ENCODE measurements around the gene ACOT4. TPM values are rescaled to one million over a fixed set of nuclear protein-coding genes. Genes with fewer than 3 reads are reported as not detected.
"Not testable (repeated sequence)": the region's sequence is repeated elsewhere in the genome, so short reads cannot be mapped to it uniquely, and the experiment has no call there.

Gene ACOT4
- total RNA-seq, 2 experiments from 2014 or later, result 1.0 to 1.2 TPM

GRCh38 chr14:73576391-73576790 is 15.3 kb upstream of the ACOT4 start:
- Mint-ChIP-seq H3K9me3 (no peaks in the 10 kb centered on the region), H3K27ac (no peak overlapping the region), H3K4me1 (ENCODE audit: low read depth) (no peaks in the 10 kb centered on the region), H3K27me3 (no peaks in the 10 kb centered on the region), H3K36me3 (ENCODE audit: low read depth) (peaks cover 44% of the 10 kb centered on the region), H3K4me3 (no peak overlapping the region)
- no peak for ATAC-seq (ENCODE audit: poor library complexity)
- peaks cover 8% of the 10 kb centered on the region for H3K36me3 ChIP-seq (ENCODE audit: insufficient read depth, low read length)
- no peaks in the 10 kb centered on the region for H3K27me3 ChIP-seq (ENCODE audit: control insufficient read depth in 1 of 2, insufficient read depth in 2 of 2, low read length in 2 of 2)
- H3K4me3 ChIP-seq (ENCODE audit: low read length), result no peak overlapping the region
- no peak for DNase-seq
- POLR2A ChIA-PET, result interaction anchor here (0.7 kb wide), 1 partner anchor 52 kb away, joined by 3 read pairs; no protein-coding TSS in a partner anchor
- no peak for TF ChIP-seq CTCF (IDR thresholded peaks at IDR 0.05)
- intact Hi-C loops (cut with DNase I, micrococcal nuclease), result no loop called here
- H3K27ac ChIP-seq (ENCODE audit: low read depth in 1 of 2, low read length in 2 of 2), result no peak overlapping the region
- H3K9me3 ChIP-seq (ENCODE audit: control insufficient read depth in 1 of 2, insufficient read depth in 1 of 2, low read length in 2 of 2), result no peaks in the 10 kb centered on the region
- no peaks in the 10 kb centered on the region for H3K4me1 ChIP-seq (ENCODE audit: insufficient read depth, low read length)
- CTCF ChIA-PET, result no interaction called here

GRCh38 chr14:73577214-73577613 is 14.5 kb upstream of the ACOT4 start:
- H3K4me1 ChIP-seq (ENCODE audit: insufficient read depth, low read length); ATAC-seq (ENCODE audit: poor library complexity); H3K4me3 Mint-ChIP-seq; H3K4me3 ChIP-seq (ENCODE audit: low read length); H3K27me3 ChIP-seq (ENCODE audit: control insufficient read depth in 1 of 2, insufficient read depth in 2 of 2, low read length in 2 of 2); H3K36me3 ChIP-seq (ENCODE audit: insufficient read depth, low read length); DNase-seq; POLR2A ChIA-PET; H3K9me3 Mint-ChIP-seq; H3K27me3 Mint-ChIP-seq; H3K4me1 Mint-ChIP-seq (ENCODE audit: low read depth); H3K27ac ChIP-seq (ENCODE audit: low read depth in 1 of 2, low read length in 2 of 2); H3K9me3 ChIP-seq (ENCODE audit: control insufficient read depth in 1 of 2, insufficient read depth in 1 of 2, low read length in 2 of 2); CTCF ChIA-PET; intact Hi-C loops (cut with DNase I, micrococcal nuclease); H3K27ac Mint-ChIP-seq: not testable (repeated sequence)
- H3K36me3 Mint-ChIP-seq (ENCODE audit: low read depth), result peaks cover 44% of the 10 kb centered on the region

GRCh38 chr14:73582102-73582979 is 9.3 kb upstream of the ACOT4 start:
- H3K4me3 Mint-ChIP-seq; H3K4me1 ChIP-seq (ENCODE audit: insufficient read depth, low read length); H3K36me3 ChIP-seq (ENCODE audit: insufficient read depth, low read length); H3K27me3 Mint-ChIP-seq; intact Hi-C loops (cut with DNase I, micrococcal nuclease); H3K27ac ChIP-seq (ENCODE audit: low read depth in 1 of 2, low read length in 2 of 2); ATAC-seq (ENCODE audit: poor library complexity); DNase-seq; H3K27me3 ChIP-seq (ENCODE audit: control insufficient read depth in 1 of 2, insufficient read depth in 2 of 2, low read length in 2 of 2); POLR2A ChIA-PET; H3K27ac Mint-ChIP-seq; H3K4me3 ChIP-seq (ENCODE audit: low read length); H3K9me3 ChIP-seq (ENCODE audit: control insufficient read depth in 1 of 2, insufficient read depth in 1 of 2, low read length in 2 of 2); H3K9me3 Mint-ChIP-seq; CTCF ChIA-PET; H3K4me1 Mint-ChIP-seq (ENCODE audit: low read depth): not testable (repeated sequence)
- H3K36me3 Mint-ChIP-seq (ENCODE audit: low read depth), result peaks cover 19% of the 10 kb centered on the region

- peaks cover 11% of the 10 kb centered on the region for H3K4me1 ChIP-seq (ENCODE audit: insufficient read depth, low read length)
- no peaks in the 10 kb centered on the region for H3K9me3 ChIP-seq (ENCODE audit: control insufficient read depth in 1 of 2, insufficient read depth in 1 of 2, low read length in 2 of 2)
- H3K27me3 Mint-ChIP-seq, result no peaks in the 10 kb centered on the region
- H3K27me3 ChIP-seq (ENCODE audit: control insufficient read depth in 1 of 2, insufficient read depth in 2 of 2, low read length in 2 of 2), result no peaks in the 10 kb centered on the region
- H3K36me3 Mint-ChIP-seq (ENCODE audit: low read depth), result no peaks in the 10 kb centered on the region
- POLR2A ChIA-PET, result interaction anchor here (0.6 kb wide), 1 partner anchor 525 kb away, joined by 3 read pairs; no protein-coding TSS in a partner anchor
- TF ChIP-seq CTCF (IDR thresholded peaks at IDR 0.05), result no peak
- H3K27ac ChIP-seq (ENCODE audit: low read depth in 1 of 2, low read length in 2 of 2), result no peak overlapping the region
- ATAC-seq (ENCODE audit: poor library complexity) (no peak), DNase-seq (no peak)
- H3K36me3 ChIP-seq (ENCODE audit: insufficient read depth, low read length), result no peaks in the 10 kb centered on the region
- H3K4me3 Mint-ChIP-seq, result peak overlapping the region; percentile 55
- H3K4me3 ChIP-seq (ENCODE audit: low read length), result no peak overlapping the region
- peaks cover 6% of the 10 kb centered on the region for H3K4me1 Mint-ChIP-seq (ENCODE audit: low read depth)
- no peaks in the 10 kb centered on the region for H3K9me3 Mint-ChIP-seq
- CTCF ChIA-PET, result no interaction called here
- intact Hi-C loops (cut with DNase I, micrococcal nuclease), result no loop called here
- H3K27ac Mint-ChIP-seq, result no peak overlapping the region
Observed at GRCh38 chr14:73588695-73589094, 3.0 kb upstream of the ACOT4 start.
